HG03139 (cell line): ENCODE data around the gene PSMA7.

Experiments
- ATAC-seq: cut with Tn5 transposase; IDR thresholded peaks from one replicate; pipeline ENCODE4 v1.9.1; 2021; ENCODE audit not compliant: unreplicated experiment

The PSMA7 gene

GRCh38 chr20:62137478-62138203, 5.6 kb downstream of the PSMA7 start:
- no peak for ATAC-seq

GRCh38 chr20:62137092-62137384, 6.2 kb downstream of the PSMA7 start:
- no peak for ATAC-seq

GRCh38 chr20:62136283-62137091, 6.7 kb downstream of the PSMA7 start:
- ATAC-seq, result no peak

GRCh38 chr20:62135573-62136266, 7.5 kb downstream of the PSMA7 start:
- ATAC-seq, result no peak

- no peak for ATAC-seq
Measured at GRCh38 chr20:62134735-62135231, 8.4 kb downstream of the PSMA7 start.

- ATAC-seq, result no peak
Measured at GRCh38 chr20:62133864-62134263, 9.3 kb downstream of the PSMA7 start.

- ATAC-seq, result no peak
Measured at GRCh38 chr20:62133051-62133845, 9.9 kb downstream of the PSMA7 start.

GRCh38 chr20:62132421-62132820, 10.8 kb downstream of the PSMA7 start:
- no peak for ATAC-seq

- ATAC-seq, result no peak
Measured at GRCh38 chr20:62131560-62132320, 11.5 kb downstream of the PSMA7 start.

GRCh38 chr20:62129731-62130531, 13.3 kb downstream of the PSMA7 start:
- ATAC-seq, result no peak

GRCh38 chr20:62128502-62128901, 14.7 kb downstream of the PSMA7 start:
- no peak for ATAC-seq

- no peak for ATAC-seq
Measured at GRCh38 chr20:62127799-62128198, 15.4 kb downstream of the PSMA7 start.

GRCh38 chr20:62126141-62126540, 17.1 kb downstream of the PSMA7 start:
- ATAC-seq, result no peak

GRCh38 chr20:62123450-62124118, 19.6 kb downstream of the PSMA7 start:
- no peak for ATAC-seq

GRCh38 chr20:62122654-62123449, 20.3 kb downstream of the PSMA7 start:
- ATAC-seq, result peak; percentile 9

GRCh38 chr20:62121776-62122653, 21.2 kb downstream of the PSMA7 start, which contains the start of gene LSM14B:
Gene LSM14B (plus strand): TSS chr20:62122475. CDS start chr20:62122667, 192 bp downstream.
- peak; percentile 74 for ATAC-seq
